Spleen (tissue), 7 donors: ENCODE measurements around the gene IL3RA.
A peak's percentile ranks its signal among the peaks of the same experiment; 100 is the strongest.

Experiments
- CTCF ChIP-seq, 11 experiments: fragments of 200-600 bp in 7 of 11; fragments of 450-650 bp in 4 of 11; sonication (generic) in 4 of 11; IDR thresholded peaks in 8 of 11; conservative IDR thresholded peaks in 3 of 11; 1 replicate in 7 of 11; 2 replicates in 4 of 11; pipeline versions ENCODE4 v1.4.0 to v1.8.0; 2016 to 2021; ENCODE audit warnings: antibody characterized with exemption in 11 of 11, inconsistent platforms in 4 of 11, mild to moderate bottlenecking in 1 of 11
- POLR2A ChIP-seq, 3 donors: fragments of 450-650 bp; IDR thresholded peaks; one replicate each; pipeline ENCODE4 v1.5.1; 2017; ENCODE audit warnings: antibody characterized with exemption in 3 of 3, mild to moderate bottlenecking in 1 of 3
- POLR2AphosphoS5 ChIP-seq, 3 donors: sonication (generic); formaldehyde crosslinking; IDR thresholded peaks; one replicate each; pipeline ENCODE4 v1.5.1; 2017; ENCODE audit warnings: antibody characterized with exemption in 3 of 3
- donor health status: DM: no; HTN: no; CAD: no; lungs with moderate emphysema.
- donor health status: DM: no; HTN: no; CAD: no.
- donor health status: DM: no; HTN: no; CAD: no.

- TF ChIP-seq POLR2AphosphoS5 (IDR thresholded peaks at IDR 0.05) (peak in 1 of 3 donors; percentile 47), CTCF (IDR thresholded peaks at IDR 0.05 in 8 of 11, conservative IDR thresholded peaks at IDR 0.05 in 3 of 11) (no peak), POLR2A (IDR thresholded peaks at IDR 0.05) (no peak)
Measured at GRCh38 chrX:1355131-1356046, 18.8 kb downstream of the IL3RA start.
